B cell (primary cell): ENCODE measurements around the gene KAT7. TPM values are rescaled to one million over a fixed set of nuclear protein-coding genes. Genes with fewer than 3 reads are reported as not detected.
A peak's percentile ranks its signal among the peaks of the same experiment; 100 is the strongest.

Experiments used
- ATAC-seq: fragments of 200-7000 bp; cut with Tn5 transposase; one replicate; pipeline ENCODE4 v1.10.0; 2021; ENCODE audit warnings: low read depth, mild to moderate bottlenecking, moderate number of reproducible peaks, moderate library complexity
- CTCF ChIA-PET: fragments of 350-600 bp; sonication (Branson Sonifier 250); formaldehyde crosslinking; loops from one replicate; lab custom pipeline; 2021; ENCODE audit warnings: antibody characterized with exemption, inconsistent platforms; lab: Charles Lee
- POLR2A ChIA-PET: fragments of 350-600 bp; sonication (Branson Sonifier 250); formaldehyde crosslinking; loops from one replicate; lab custom pipeline; 2021; ENCODE audit warnings: antibody characterized with exemption; lab: Charles Lee
- DNase-seq: peaks from one replicate; pipeline ENCODE4 v3.0.0; 2013
- H2AFZ ChIP-seq: 2 replicates; pipeline ENCODE4 v1.6.1; 2012; ENCODE audit warnings: mild to moderate bottlenecking, low read depth, low read length; ENCODE audit not compliant: insufficient read depth, poor library complexity, severe bottlenecking
- H3K27ac ChIP-seq, 2 donors: 1 replicate in 1 of 2; 2 replicates in 1 of 2; pipeline ENCODE4 v1.5.1; 2012 to 2013; ENCODE audit warnings: low read length in 2 of 2, mild to moderate bottlenecking in 2 of 2, moderate library complexity in 1 of 2
- H3K27me3 ChIP-seq, 4 experiments: fragments of 200-600 bp in 1 of 4; sonication (generic) in 1 of 4; replicated peaks in 1 of 4; 1 replicate in 2 of 4; 2 replicates in 2 of 4; pipeline versions ENCODE4 v1.6.1 to v1.7.0; 2013 to 2016; ENCODE audit warnings: low read length in 3 of 4, mild to moderate bottlenecking in 2 of 4, mixed read lengths in 1 of 4, moderate library complexity in 1 of 4; ENCODE audit not compliant: insufficient read depth in 4 of 4, control insufficient read depth in 3 of 4; ENCODE audit errors: control extremely low read depth in 1 of 4
- H3K36me3 ChIP-seq, 2 experiments: replicated peaks in 1 of 2; 1 replicate in 1 of 2; 2 replicates in 1 of 2; pipeline versions ENCODE4 v1.6.1 to v1.7.1; 2013; ENCODE audit warnings: low read length in 1 of 2; ENCODE audit not compliant: insufficient read depth in 2 of 2, control insufficient read depth in 1 of 2; ENCODE audit errors: control extremely low read depth in 1 of 2, extremely low read depth in 1 of 2
- H3K4me1 ChIP-seq, 2 donors: fragments of 200-600 bp in 1 of 2; sonication (generic) in 1 of 2; 1 replicate in 1 of 2; 2 replicates in 1 of 2; pipeline versions ENCODE4 v1.5.1 to v1.6.1; 2013 to 2017; ENCODE audit warnings: low read length in 2 of 2; ENCODE audit not compliant: control insufficient read depth in 2 of 2, insufficient read depth in 2 of 2
- H3K4me2 ChIP-seq: replicated peaks from 2 replicates; pipeline ENCODE3; 2012; ENCODE audit warnings: mild to moderate bottlenecking, low read depth, low read length; ENCODE audit not compliant: poor library complexity, severe bottlenecking
- H3K4me3 ChIP-seq, 5 experiments: fragments of 200-600 bp in 1 of 5; sonication (generic) in 1 of 5; 1 replicate in 3 of 5; 2 replicates in 2 of 5; pipeline versions ENCODE4 v1.5.1 to v1.7.0; 2011 to 2016; ENCODE audit warnings: low read length in 4 of 5, mild to moderate bottlenecking in 4 of 5, low read depth in 2 of 5, control low read depth in 1 of 5, moderate library complexity in 1 of 5; ENCODE audit not compliant: insufficient read depth in 1 of 5; ENCODE audit errors: control extremely low read depth in 1 of 5, extremely low read depth in 1 of 5
- H3K79me2 ChIP-seq: fragments of 200-600 bp; sonication (generic); one replicate; pipeline ENCODE4 v1.6.0; 2016; ENCODE audit warnings: low read length; ENCODE audit not compliant: control insufficient read depth, insufficient read depth
- H3K9ac ChIP-seq: fragments of 200-600 bp; sonication (generic); 2 replicates; pipeline ENCODE4 v1.6.1; 2017; ENCODE audit warnings: mild to moderate bottlenecking, low read length, moderate library complexity
- H3K9me3 ChIP-seq, 3 donors: one replicate each; pipeline versions ENCODE4 v1.6.1 to v1.7.1; 2013; ENCODE audit warnings: low read length in 2 of 3; ENCODE audit not compliant: control insufficient read depth in 2 of 3, insufficient read depth in 1 of 3; ENCODE audit errors: control extremely low read depth in 1 of 3
- H4K20me1 ChIP-seq: 2 replicates; pipeline ENCODE4 v1.6.0; 2012; ENCODE audit warnings: mild to moderate bottlenecking, low read length; ENCODE audit not compliant: insufficient read depth, control insufficient read depth, poor library complexity, severe bottlenecking
- H3K27ac Mint-ChIP-seq: one replicate; pipeline ENCODE4 v1.8.0; 2021; ENCODE audit warnings: mixed read lengths
- H3K27me3 Mint-ChIP-seq: one replicate; pipeline ENCODE4 v1.8.0; 2021; ENCODE audit warnings: mixed read lengths
- H3K4me1 Mint-ChIP-seq: one replicate; pipeline ENCODE4 v1.8.0; 2021; ENCODE audit warnings: mixed read lengths
- H3K4me3 Mint-ChIP-seq: one replicate; pipeline ENCODE4 v1.8.0; 2021; ENCODE audit warnings: mixed read lengths
- H3K9me3 Mint-ChIP-seq: one replicate; pipeline ENCODE4 v1.8.0; 2022; ENCODE audit warnings: mixed read lengths; ENCODE audit not compliant: insufficient read depth
- CTCF ChIP-seq: fragments of 200-600 bp; IDR thresholded peaks from one replicate; pipeline ENCODE4 v1.8.0; 2022; ENCODE audit warnings: antibody characterized with exemption, mild to moderate bottlenecking
- EZH2 ChIP-seq: IDR thresholded peaks from 2 replicates; pipeline ENCODE4 v1.6.1; 2012; ENCODE audit warnings: borderline replicate concordance, low read depth, mild to moderate bottlenecking, moderate library complexity, low read length; ENCODE audit not compliant: insufficient read depth, poor library complexity, severe bottlenecking
- WGBS: methylation state at CpG from one replicate; pipeline ENCODE4 v1.1.5; 2013; ENCODE audit warnings: missing lambda C conversion rate; ENCODE audit not compliant: insufficient coverage; 5-methylcytosine and 5-hydroxymethylcytosine counted together
- intact Hi-C: fragments of 100-400 bp; cut with micrococcal nuclease; formaldehyde crosslinking; loops from one replicate; pipeline ENCODE4 v1.10.0; 2022
- polyA plus RNA-seq: library from polyadenylated mRNA; depleted of rRNA; stranded (reverse); fragments of >200 nt; gene quantifications from 2 replicates; pipeline ENCODE4 v1.2.3, GENCODE V29; 2012
- total RNA-seq, 2 donors: library from RNA; stranded (reverse); fragments of 120-200 nt in 1 of 2; gene quantifications; 1 replicate in 1 of 2; 2 replicates in 1 of 2; pipeline versions ENCODE4 v1.2.3 to v1.2.4, GENCODE V29; 2013 to 2022

Gene KAT7
- total and polyA plus RNA-seq, 2 donors (not counting 1 experiment from before 2014, with no cell fraction given): 16.7 to 124 TPM

DNA sequence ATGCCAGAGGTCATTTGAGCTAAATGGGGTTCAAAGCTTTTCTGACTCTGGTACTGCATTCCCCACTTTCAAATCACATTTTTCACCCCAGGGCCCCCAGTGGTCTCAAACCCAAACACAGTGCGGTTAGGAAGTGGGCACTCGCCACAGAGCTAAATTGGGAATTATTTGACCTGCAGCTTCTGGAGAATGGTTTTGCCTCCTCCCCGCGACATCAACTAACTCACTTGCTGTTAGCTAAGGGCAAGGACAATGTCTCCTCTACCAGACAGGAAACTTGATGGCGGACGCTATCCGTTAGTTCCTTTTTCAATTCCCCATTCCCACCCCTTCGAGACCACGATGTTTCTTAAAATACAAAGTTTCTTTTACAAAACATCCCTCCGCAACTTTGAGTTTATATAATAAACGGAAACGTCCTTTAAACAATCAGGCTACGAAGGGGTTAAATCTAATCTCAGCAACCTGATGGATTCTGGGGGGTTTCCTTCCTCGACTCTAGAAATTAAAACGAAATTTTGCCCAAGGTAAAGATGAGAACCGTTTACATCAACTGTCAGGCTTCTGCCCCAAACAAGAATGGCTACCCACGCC is 500 bp upstream of the KAT7 start:
- intact Hi-C loops: loop anchor here (1.0 to 5.0 kb wide), 8 partner anchors 24 to 929 kb away; partner anchors contain the start of genes FAM117A, LUC7L3, SPOP and UBE2Z
- peak overlapping the region; percentile 98 for H3K4me3 Mint-ChIP-seq
- H3K27ac Mint-ChIP-seq: peak overlapping the region; percentile 99
- no peak for DNase-seq
- no peaks in the 10 kb centered on the region for H3K27me3 ChIP-seq
- no peaks in the 10 kb centered on the region for H3K27me3 Mint-ChIP-seq
- H3K27ac ChIP-seq: peak overlapping the region; percentile 89 to 98
- peaks cover 38% of the 10 kb centered on the region for H4K20me1 ChIP-seq
- peak overlapping the region; percentile 100 for H3K9ac ChIP-seq
- H3K36me3 ChIP-seq: peaks cover 0 to 16% of the 10 kb centered on the region in 2 experiments
- CTCF ChIA-PET: interaction anchor here (0.7 to 4.5 kb wide), 8 partner anchors 9 to 218 kb away, joined by 3 to 43 read pairs (median 3); partner anchors contain the start of genes FAM117A and SLC35B1
- H3K9me3 Mint-ChIP-seq: no peaks in the 10 kb centered on the region
- no peaks in the 10 kb centered on the region for H3K9me3 ChIP-seq
- peak overlapping the region; percentile 98 for H2AFZ ChIP-seq
- no peak for ATAC-seq
- H3K79me2 ChIP-seq: peaks cover 42% of the 10 kb centered on the region
- H3K4me3 ChIP-seq: peak overlapping the region; percentile 68 to 100 (median 96)
- peaks cover 47% of the 10 kb centered on the region for H3K4me1 Mint-ChIP-seq
- 2% methylated on average over 11 of the region's 17 CpGs for whole genome bisulfite sequencing
- POLR2A ChIA-PET: interaction anchor here (0.6 to 3.6 kb wide), 7 partner anchors 21 to 81 kb away, joined by 3 to 23 read pairs (median 7); partner anchors contain the start of genes FAM117A and SLC35B1
- no peak for TF ChIP-seq EZH2
- peaks cover 18 to 20% of the 10 kb centered on the region in 2 donors for H3K4me1 ChIP-seq
- H3K4me2 ChIP-seq: peak overlapping the region; percentile 85

GRCh38 chr17:49789243-49789578 is 730 bp downstream of the KAT7 start:
- WGBS: 6% methylated on average over 17 of the region's 17 CpGs
- Histone ChIP-seq H4K20me1 (peaks cover 50% of the 10 kb centered on the region), H3K36me3 (peaks cover 0 to 26% of the 10 kb centered on the region in 2 experiments), H2AFZ (no peak overlapping the region), H3K4me3 (peak overlapping the region; percentile 19 to 68 (median 47)), H3K27ac (peak overlapping the region; percentile 32 to 98), H3K4me1 (peaks cover 18 to 20% of the 10 kb centered on the region in 2 donors), H3K4me2 (peak overlapping the region; percentile 85), H3K27me3 (no peaks in the 10 kb centered on the region), H3K9me3 (no peaks in the 10 kb centered on the region), H3K9ac (peak overlapping the region; percentile 53), H3K79me2 (peaks cover 55% of the 10 kb centered on the region)
- POLR2A ChIA-PET: interaction anchor here (1.8 to 3.6 kb wide), 4 partner anchors 25 to 80 kb away, joined by 7 to 23 read pairs (median 18); partner anchors contain the start of genes FAM117A and SLC35B1
- no peak for TF ChIP-seq CTCF
- no peak for TF ChIP-seq EZH2
- intact Hi-C loops: loop anchor here (2.0 to 5.0 kb wide), 4 partner anchors 42 to 928 kb away; partner anchors contain the start of genes LUC7L3 and UBE2Z
- DNase-seq: no peak
- H3K27me3 Mint-ChIP-seq: no peaks in the 10 kb centered on the region
- H3K9me3 Mint-ChIP-seq: no peaks in the 10 kb centered on the region
- H3K4me3 Mint-ChIP-seq: peak overlapping the region; percentile 98
- H3K27ac Mint-ChIP-seq: peak overlapping the region; percentile 99
- ATAC-seq: no peak
- CTCF ChIA-PET: interaction anchor here (0.9 kb wide), 1 partner anchor 218 kb away, joined by 3 read pairs; no protein-coding TSS in a partner anchor
- H3K4me1 Mint-ChIP-seq: peaks cover 50% of the 10 kb centered on the region
